Activated CD8-positive, alpha-beta memory T cell treated with anti-CD3 and anti-CD28 coated beads, Interleukin-2, amount 50 U/mL, for 4 hours (primary cell): ENCODE measurements around the gene RELT.
"Not testable (repeated sequence)": the region's sequence is repeated elsewhere in the genome, so short reads cannot be mapped to it uniquely, and the experiment has no call there.

ENCODE experiments used
- DNase-seq: peaks from one replicate; pipeline ENCODE4 v3.0.0-alpha.2; 2020

The RELT gene

DNA sequence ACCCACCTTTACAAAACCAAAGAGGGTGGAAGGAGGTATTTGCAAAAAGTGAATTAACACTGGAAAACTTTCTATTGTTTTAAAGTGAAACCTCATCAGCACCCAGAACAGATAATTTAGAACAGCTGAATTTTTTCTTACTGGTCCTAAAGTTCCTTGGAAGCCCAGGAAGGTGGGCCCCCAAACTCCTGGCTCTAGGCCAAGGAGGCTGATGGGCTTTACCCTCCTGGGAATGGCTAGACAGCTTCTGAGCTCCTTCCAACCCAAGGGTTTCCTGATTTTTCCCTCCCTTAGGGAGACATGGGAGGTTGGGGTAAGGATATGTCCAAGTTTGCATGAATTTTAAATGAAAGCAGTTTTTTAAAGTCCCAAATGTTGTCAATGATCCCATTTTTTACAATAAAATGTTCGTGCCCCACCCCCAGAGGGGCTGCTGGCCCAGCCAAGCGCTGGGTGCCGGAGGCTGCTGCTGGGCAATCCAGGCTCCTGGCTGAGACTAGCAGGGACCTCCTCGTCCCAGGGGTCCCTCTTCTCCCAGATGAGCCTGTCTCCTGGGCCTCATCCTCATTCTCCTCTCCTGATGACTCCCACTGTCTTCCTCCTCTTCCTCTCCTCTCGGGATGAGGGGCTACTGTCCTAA lies 28.4 kb downstream of the RELT start:
- DNase-seq: no peak

DNA sequence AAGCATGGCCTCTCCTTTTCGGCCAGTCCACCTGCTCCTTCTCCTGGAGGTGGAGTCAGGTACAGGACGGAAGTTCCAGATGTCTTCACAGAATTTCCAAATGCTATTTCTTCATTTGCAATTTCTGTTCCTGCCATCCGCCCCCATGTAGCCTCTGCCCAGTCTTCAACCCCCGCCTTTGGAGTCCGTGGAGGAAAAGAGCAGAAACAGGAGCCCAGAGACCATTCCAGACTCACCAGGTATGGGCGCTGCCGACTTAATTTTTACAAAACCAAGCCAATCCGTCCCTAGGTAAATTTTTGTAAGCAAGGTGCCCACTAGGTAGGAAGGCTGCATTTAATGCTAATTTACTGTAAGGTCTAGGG lies 28.9 kb downstream of the RELT start:
- no peak for DNase-seq

DNA sequence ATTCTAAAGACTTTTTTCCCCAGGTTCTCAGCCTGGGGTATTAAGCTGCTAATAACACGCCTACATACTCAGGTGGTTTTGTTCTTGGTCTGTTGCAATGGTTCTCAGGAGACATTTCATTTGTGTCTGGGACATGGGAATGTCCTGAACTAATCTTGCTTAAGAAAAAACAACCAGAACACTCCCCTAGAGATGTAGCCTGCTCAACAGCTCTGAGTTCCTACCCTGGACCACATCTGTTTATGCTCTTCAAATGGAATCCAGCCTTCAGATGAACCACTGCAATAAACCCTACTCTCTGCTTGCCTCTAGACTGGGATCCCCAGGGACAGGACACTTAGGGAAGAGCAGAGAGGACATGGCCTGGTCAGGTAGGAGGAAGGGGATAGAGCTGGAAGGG lies 29.9 kb downstream of the RELT start:
- no peak for DNase-seq

DNA sequence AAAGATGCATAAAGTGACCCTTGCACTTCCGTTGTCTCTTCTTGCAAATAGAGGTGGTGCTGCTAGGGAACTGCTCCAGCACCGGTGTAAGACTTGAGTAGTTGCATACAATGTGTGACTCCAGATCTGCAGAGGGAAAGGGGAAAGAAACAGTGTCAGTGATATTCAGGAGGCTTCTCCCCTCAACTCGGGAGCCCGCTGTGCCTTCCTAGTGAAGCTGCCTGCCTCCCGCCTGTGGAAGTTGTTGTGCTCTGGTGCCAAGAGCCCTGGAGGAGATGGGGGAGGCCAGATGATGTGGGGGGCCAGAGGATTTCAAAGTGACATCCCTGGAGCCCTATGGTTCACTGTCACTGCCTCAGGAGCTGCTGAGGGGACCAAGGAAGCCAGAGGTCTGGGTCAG lies 30.4 kb downstream of the RELT start:
- no peak for DNase-seq

DNA sequence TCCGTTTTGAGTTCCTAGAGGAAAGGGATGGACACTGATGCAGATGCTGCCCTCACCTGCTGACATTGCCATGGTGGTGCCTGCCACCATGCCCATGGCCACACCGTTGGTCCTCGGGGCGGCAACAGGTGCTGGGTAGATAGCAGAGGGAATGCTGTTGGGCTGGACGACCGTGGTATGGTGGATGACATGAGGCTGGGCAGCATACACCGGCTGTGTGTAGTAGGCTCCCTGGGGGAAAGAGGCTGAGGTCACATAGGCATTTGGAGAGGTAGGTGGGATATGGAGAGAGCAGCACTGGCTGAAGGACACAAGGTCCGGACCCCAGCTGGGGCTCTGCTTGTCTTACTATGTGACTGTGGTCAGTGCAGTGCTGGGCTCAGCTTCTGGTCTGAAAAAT lies 33.2 kb downstream of the RELT start:
- DNase-seq: no peak

DNA sequence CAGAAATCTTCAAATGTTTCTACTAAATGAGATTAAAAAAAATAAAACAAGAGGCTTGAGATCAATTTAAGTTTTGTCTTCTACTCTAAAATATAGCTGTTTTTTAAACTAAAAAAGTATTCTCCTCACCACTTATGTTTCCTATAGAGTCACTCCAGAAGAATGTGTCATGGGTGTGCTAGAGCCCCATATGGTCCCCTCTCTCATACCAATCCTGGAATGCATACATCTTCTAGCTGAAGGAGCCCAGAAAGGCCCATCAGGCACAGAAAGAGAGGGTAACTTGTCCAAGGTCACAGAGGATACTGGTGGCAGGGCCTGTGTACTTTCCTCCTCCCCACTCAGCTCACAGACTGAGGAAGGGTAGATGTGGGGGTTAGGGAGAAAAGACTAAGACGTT lies 34.4 kb downstream of the RELT start:
- no peak for DNase-seq

DNA sequence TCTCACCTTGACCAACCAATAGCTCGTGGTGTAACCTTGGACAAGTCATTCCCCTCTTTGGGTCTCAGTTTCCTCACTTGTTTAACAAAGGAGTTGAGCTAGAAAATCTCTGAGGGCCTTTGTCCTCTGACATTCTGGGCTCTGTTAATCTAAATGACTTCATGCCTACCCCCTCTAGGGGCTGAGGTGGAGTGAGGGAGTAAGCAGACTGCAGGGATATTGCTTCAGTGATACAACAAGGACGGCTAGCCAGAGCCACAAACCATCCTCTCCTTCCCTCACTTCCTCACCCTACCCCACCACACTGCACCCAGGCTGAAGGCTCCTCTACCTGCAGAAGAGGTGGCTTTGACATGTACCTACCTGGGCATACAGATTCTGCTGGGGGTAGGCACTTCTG lies 34.8 kb downstream of the RELT start:
- DNase-seq: no peak

DNA sequence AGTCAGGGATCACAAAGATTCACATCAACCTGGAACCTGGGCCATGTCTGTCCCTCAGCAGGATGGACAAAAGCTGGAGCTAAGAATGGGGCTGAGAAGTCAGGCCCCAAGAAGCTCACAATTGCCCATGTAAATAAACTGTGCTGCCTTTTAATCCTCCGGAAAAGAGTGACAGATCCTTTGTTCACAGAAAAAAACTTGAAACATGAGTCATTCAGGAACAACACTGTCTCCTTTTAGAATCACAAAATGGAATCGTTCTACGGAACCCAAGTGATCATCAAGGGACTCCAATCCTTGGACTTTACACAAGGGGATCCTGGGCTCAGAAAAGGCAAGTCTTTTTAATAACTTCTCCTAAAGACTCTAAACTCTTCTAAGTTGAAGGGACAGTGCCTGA lies 36.1 kb downstream of the RELT start:
- no peak for DNase-seq

DNA sequence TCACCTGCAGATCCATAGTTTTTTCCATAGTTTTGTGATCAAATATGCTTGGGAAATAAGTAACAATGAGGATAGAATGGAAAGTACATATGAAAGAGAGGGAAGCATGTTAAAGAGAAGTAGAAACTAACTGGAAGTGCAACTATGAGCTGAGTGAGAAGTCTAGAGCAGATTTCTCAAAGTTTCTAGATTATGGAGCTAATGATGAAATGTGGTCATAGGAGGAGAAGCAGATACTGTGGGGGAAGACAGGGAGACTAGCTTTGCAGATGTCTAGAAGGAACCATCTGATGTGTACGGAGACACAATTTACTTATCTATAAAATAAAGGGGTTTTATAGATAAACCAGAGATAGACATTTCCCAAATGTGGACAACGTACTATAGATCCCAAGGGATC lies 37.1 kb downstream of the RELT start:
- no peak for DNase-seq

DNA sequence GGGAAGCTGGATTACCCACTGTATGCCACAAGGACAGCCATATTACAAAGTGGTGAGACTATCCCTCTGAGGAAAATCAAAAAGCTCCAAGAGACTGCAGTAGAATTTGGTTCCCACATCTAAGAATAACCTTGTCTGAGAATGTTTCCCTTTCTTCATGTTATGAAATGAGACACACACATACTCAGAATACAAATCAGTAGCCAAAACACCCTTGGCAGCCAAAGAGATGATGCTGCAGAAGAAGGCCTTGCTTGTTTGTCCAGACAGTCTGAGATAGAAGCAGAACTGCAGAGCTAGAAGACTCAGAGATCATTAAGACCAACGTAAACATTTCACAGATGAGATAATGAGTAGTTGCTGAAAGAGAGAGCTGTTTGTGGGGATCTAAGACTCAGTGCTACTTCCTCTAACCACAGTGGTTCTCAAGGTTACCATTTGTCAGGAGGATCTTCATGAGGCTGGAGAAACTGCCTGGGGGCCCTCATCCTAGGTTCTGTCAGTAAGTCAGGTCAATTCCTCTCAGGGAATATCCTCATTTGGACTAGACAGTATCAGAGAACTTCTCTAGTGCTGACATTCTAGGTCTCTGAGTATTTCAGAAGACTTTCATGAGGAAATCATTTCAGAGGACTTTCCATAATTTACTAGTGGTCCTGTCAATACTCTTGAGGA lies 38.9 kb downstream of the RELT start:
- DNase-seq: no peak

DNA sequence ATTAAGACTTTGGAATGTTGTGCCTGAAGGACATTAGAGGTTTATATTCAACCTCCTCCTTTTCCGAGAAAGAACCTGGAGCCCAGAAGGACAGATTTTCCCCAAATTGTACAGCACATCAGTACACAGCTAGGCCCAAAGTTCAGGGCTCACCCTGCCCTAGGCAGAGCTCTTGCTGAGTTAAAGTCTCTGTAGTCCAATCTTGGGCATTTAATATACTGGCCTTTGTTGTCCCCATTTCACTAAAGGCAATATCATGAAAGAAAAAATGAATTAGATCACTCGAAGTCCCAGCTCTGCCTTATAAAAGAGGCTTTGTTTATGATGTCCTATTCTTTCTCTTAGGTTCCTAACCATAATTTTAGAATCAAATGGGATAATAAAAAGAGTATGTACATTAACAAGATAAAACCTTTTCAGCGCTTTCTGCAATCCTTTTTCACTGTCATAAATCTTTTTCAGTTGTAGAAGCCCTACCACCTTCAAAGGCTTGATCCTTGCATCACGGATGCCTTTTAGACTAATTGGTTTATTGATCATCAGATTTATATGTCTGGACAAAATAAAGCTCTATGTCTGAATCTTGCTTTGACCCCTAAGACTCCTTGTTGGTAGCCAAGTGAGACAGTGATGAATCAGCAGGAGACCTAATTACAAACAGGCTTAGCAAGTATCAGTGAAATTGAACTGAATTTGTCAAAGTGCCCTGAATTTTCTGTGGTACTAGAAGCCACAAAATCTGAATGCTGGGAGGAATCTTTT lies 39.8 kb downstream of the RELT start:
- DNase-seq: no peak

DNA sequence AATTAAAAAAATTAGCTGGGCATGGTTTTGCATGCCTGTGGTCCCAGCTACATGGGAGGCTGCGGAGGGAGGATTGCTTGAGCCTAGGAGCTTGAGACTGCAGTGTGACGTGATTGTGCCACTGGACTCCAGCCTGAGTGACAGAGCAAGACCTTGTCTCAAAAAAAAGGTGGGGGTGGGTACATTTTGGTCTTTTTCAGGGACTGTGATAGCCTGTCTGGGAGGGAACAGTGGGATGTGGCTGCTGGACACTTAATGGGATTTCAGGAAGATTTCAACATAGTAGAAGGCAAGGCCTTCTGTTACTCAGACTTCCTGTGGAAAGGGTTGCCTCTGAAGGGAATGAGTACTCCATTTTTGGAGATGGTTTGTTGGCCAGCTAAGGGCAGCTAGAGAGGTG lies 40.6 kb downstream of the RELT start:
- DNase-seq: no peak

DNA sequence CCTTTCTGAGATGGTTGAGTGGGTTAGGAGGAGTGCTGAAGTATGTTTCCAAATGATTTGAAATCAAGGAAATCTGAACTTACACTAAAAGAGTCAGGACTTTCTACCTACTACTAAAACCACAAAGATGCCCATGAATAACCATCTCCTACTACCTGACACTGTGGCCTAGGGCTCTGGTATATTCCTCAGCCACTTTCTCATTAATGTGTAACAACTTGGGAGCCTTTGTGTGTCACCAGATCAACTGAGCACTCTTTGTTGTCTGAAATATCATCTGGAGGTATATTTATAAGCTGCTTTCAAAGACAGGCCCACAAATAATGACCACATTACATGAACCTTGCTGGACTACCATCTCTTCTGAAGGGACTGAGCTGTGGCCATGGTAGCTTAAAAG lies 43.9 kb downstream of the RELT start:
- no peak for DNase-seq

DNA sequence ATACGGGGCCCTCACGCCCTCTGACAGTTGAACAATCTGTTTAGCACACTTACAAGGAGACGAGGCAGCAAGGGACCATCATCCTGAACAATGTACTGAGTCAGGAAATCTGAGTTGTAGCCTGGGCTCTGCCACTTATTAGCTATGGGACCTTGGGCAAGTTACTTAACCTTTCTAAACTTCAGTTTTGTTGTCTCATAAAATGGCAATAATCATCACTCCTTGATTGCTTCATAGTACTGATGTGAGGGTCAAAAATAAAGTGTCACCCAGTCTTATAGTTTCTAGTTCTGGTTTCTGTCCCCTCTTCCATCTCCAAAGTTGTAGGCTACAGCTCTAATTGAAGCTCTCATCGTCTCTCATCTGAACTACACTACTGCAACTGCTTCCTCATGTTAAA lies 46.7 kb downstream of the RELT start:
- DNase-seq: no peak

DNA sequence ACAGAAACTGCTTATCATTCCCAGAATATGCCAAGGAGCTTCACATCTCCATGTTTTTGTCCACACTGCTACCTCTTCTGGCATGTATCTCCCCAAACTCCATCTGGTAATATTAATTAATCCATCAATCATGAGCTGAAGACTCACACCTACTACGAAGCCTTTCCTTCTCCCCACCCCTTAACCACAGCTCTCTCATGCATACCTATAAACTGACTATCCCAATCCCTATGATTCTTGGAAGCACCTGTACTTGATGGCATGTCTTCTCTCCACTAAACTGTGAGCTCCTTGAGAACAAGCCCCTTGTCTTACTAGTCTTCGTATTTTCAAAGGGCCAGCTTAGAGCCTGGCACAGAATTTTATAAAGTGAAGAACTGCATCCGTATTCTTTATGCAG lies 47.3 kb downstream of the RELT start:
- no peak for DNase-seq

DNA sequence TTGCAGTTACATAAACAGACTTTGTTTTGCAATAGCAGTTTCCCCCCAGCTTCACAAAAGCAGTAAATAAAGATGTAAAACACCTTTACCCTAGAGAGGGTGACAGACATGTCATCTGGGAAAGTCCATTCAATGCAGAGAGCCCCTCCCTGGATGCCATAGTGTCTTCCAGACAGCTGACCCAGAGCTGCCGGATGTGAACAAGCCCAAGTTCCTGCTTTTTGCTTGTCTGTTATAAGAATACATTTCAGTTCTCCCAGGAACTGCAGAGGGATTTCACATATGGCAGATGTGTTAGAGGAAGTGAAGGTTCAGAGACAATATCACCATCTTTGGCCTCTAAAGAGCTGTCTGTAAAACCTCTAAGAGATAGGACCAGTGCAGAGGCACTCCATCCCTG lies 48.9 kb downstream of the RELT start:
- no peak for DNase-seq

DNA sequence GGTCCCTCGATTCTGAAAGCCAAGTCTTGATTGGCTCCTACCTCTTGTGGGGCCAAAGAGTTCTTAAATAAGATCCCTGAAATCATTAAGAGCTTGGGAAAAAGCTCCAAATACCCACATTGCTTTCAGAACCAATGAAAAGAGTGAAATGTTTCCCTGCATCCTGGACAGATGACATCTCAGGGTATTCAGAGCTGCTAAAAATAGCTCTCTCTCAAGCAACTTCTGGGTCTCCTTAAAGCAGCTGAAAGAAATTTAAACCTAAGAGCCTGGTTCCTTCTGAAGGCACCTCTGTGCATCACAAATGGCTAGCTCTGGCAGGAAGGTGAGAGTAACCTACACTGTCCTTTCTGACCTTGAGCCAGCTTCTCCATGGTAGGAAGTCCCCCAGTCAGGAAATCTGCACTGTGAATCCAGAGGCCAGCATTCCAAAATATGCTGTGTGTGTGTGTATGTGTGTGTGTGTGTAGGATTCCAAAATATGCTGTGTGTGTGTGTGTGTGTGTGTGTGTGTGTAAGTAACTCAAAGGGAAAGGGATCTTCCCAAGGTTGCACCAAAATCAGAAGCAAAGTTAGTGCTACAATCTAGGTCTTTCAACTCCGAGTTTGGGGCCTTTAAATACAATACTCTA lies 50.1 kb downstream of the RELT start:
- DNase-seq: no peak

DNA sequence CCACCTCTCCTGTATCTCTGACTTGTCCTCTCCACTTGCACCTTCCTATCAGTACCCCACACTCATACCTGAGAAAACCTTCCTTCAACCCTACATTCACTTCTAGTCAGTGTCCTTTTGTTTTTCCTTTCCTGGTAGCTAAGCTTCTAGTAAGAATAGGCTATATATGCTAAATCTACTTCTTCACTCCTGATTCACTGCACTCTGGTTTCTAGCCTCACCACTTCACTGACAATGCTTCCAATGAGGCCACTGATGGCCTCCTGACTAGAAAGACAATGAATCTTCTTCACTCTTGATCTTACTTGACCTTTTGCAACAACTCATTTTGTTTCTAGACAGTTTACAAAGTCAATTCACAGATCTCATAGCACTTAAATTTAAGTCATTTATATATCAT lies 52.0 kb downstream of the RELT start:
- no peak for DNase-seq

DNA sequence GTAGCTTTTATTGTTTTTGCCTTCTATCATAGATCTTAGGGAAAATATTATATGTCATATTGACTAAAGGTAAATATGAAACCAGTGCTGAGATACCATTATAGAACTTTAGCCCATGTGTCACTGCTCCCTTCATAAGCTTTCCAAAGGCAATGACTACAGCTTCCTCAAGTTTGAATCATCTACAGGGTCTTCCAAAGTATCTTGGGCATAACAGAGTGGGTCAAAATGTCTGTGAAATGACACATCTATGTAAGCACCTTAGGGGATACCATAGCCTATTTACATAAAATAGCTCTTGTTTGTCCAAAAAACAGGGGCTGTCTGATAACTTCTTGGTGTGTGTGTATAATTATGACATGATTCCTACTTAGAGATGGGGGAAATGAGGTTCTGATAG lies 52.5 kb downstream of the RELT start:
- DNase-seq: no peak

DNA sequence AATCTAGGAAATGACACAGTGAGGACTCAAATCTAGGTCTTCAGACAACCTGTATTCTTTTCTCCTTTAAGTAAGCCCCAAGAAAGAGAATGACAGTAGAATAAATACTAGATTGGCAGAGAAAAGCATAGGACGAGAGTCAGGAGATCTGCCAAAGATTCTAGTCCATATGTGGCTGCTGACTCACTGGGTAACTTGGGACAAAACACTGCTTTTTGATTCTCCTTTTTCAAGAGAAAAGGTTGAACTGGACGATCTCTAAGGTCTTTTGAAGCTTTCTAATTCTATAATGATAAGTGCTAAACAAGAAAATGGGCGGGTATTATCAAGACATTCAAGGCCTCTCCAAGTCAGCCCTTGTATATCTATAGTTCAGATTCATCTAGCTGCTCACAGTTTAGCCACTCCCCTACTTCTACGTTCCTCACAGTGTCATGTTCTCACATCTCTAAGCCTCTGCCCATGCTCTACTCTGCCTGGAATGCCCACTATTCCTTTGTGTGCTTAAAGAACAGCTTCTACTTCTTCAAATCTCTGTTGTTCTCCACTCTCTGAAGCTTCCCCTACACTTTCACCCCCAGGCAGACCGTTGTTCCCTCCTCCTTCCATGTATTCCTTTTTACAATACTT lies 53.0 kb downstream of the RELT start:
- DNase-seq: no peak

DNA sequence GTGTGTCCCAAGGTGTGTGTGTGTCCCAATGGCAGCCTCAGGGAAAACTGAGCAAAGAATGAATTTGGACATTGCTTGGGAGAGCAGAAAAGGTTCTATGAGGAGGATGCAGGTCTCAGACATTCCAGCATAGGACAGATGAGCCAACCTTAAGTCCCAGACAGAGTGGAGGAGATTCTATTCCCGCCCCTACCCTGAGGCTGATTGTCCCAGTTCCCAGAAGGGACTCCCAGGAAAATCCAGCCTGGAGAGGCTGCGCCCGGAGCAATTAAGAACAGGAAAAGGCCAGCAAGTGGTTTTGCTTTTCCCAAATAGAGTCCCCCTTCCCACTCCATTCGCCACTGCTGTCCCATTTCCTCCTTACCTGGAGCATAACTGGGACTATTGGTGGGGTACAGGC lies 54.1 kb downstream of the RELT start:
- no peak for DNase-seq

DNA sequence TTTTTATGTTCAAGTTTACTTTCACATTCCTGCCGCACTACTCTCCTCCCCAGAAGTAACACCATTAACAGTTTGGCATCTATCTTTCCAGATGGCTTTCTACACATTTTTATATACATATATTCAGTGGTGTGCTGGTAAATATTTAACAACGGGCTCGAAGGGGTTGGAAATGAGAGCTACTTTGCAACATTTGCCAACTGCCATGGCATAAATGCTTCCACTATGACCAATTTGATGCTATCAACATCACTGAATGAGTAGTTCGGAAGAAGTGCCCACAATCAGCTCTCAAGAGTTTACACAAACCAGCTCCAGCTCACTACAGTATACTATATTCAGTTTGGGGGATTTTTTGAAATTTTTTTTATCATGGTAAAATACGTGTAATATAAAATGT lies 55.2 kb downstream of the RELT start:
- no peak for DNase-seq

DNA sequence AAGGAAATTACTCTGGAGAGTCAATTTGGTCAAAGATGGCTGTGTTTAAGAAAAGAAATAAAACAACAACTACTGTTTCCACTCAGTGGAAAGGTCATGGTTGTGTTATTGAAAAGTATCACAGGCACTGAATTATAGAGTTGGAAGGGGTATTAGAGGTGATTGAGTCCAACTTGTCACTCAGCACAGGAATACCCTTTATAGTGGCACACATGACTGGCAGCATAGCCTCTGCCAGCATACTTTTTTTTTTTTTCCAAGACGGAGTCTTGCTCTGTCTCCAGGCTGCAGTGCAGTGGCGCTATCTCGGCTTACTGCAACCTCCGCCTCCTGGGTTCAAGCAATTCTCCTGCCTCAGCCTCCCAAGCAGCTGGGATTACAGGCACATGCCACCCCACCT lies 60.7 kb downstream of the RELT start:
- DNase-seq: not testable (repeated sequence)
